ENCODE data around the gene PMEPA1.

Gene PMEPA1

DNA sequence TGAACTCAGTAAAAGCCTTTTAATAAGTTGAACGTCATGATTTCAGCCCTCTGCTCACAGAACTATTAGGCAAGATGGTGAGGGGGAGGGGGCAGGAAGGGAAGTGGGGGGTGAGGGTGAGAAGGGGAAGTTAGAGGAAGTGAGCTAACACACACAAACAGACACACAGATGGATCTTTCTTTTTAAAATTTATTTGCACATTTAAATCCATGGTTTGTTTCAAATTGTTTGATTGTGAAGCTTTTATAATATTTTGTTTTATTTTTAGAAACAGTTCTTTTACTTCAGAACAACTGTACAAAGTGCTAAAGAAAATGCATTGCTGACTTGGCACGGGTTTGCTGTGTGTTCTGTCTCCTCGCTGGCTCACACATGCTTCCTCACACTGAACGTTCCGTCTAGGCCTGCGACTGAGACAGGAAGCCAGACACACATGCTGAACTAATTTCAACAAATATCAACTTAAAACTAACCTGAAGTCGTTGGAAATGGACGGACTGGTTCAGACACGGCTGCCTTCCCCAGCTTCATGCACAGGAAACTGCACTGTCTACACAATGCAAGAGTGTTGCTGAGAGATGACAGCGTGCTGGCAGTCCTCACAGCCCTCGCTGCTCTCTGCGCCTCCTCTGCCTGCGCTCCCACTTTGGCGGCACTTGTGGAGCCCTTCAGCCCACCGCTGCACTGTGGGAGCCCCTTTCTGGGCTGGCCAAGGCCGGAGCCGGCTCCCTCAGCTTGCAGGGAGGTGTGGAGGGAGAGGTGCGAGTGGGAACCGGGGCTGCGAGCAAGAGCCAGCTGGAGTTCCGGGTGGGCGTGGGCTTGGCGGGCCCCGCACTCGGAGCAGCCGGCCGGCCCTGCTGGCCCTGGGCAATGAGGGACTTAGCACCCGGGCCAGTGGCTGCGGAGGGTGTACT is 81.5 kb downstream of the PMEPA1 start:
- H3K27ac ChIP-seq (ENCODE audit: extremely low read depth, low read depth, low read length), result no peak overlapping the region
- no peaks in the 10 kb centered on the region for H3K4me1 ChIP-seq (ENCODE audit: control insufficient read depth, insufficient read depth, low read length)
- TF ChIP-seq SP3 (tag by site-specific recombination; IDR thresholded peaks at IDR 0.05) (no peak), ZNF785 (tag by site-specific recombination; IDR thresholded peaks at IDR 0.05) (no peak), GLI2 (tag by site-specific recombination; IDR thresholded peaks at IDR 0.05; ENCODE audit: borderline replicate concordance, low read depth) (no peak), SALL2 (tag by site-specific recombination; IDR thresholded peaks at IDR 0.05; ENCODE audit: borderline replicate concordance) (no peak)
- TF ChIP-seq, protein P1, sequence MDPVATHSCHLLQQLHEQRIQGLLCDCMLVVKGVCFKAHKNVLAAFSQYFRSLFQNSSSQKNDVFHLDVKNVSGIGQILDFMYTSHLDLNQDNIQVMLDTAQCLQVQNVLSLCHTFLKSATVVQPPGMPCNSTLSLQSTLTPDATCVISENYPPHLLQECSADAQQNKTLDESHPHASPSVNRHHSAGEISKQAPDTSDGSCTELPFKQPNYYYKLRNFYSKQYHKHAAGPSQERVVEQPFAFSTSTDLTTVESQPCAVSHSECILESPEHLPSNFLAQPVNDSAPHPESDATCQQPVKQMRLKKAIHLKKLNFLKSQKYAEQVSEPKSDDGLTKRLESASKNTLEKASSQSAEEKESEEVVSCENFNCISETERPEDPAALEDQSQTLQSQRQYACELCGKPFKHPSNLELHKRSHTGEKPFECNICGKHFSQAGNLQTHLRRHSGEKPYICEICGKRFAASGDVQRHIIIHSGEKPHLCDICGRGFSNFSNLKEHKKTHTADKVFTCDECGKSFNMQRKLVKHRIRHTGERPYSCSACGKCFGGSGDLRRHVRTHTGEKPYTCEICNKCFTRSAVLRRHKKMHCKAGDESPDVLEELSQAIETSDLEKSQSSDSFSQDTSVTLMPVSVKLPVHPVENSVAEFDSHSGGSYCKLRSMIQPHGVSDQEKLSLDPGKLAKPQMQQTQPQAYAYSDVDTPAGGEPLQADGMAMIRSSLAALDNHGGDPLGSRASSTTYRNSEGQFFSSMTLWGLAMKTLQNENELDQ (tag by site-specific recombination; IDR thresholded peaks at IDR 0.05; ENCODE audit: low read depth), result no peak
- no peaks in the 10 kb centered on the region for H3K36me3 ChIP-seq (ENCODE audit: control insufficient read depth in 2 of 2, insufficient read depth in 1 of 2, low read length in 2 of 2)
- no peaks in the 10 kb centered on the region for H3K9me3 ChIP-seq (ENCODE audit: control insufficient read depth, insufficient read depth, low read depth, low read length)
- ChIA-PET CTCF (no interaction called here), POLR2A (no interaction called here)
- H3K4me3 ChIP-seq (ENCODE audit: low read depth, low read length), result no peak overlapping the region

DNA sequence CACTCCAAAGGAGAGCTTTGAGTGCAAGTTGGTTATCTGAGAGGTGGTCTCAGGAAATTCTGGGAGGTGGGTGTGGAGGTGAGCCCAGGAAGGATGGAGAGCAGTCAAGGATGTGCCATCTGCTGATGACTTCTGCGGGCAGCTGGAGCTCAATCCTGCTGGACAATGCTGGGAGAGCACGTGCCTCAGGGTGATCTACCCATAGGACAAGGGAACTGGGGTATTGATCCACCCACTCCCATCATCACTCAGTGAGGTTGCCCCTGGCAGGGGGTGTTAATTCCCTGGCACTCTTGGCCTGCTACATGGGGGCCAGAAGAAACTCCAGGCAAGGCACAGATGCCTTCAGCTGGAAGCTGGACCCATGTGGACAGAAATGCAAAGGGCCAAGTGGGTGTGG is 82.5 kb downstream of the PMEPA1 start:
- POLR2A ChIA-PET, result no interaction called here
- TF ChIP-seq GLIS1 (tag by site-specific recombination; IDR thresholded peaks at IDR 0.05), result no peak
- TF ChIP-seq ZNF37A (tag by site-specific recombination; IDR thresholded peaks at IDR 0.05), result peak; percentile 36; the same call in 1 of the 2 replicates
- CTCF ChIA-PET, result interaction anchor here (0.6 kb wide), 1 partner anchor 162 kb away, joined by 5 read pairs; no protein-coding TSS in a partner anchor
- no peaks in the 10 kb centered on the region for H3K36me3 ChIP-seq (ENCODE audit: control insufficient read depth in 2 of 2, insufficient read depth in 1 of 2, low read length in 2 of 2)
- no peak overlapping the region for H3K4me3 ChIP-seq (ENCODE audit: low read depth, low read length)
- no peak overlapping the region for H3K27ac ChIP-seq (ENCODE audit: extremely low read depth, low read depth, low read length)
- no peaks in the 10 kb centered on the region for H3K9me3 ChIP-seq (ENCODE audit: control insufficient read depth, insufficient read depth, low read depth, low read length)
- no peaks in the 10 kb centered on the region for H3K4me1 ChIP-seq (ENCODE audit: control insufficient read depth, insufficient read depth, low read length)

DNA sequence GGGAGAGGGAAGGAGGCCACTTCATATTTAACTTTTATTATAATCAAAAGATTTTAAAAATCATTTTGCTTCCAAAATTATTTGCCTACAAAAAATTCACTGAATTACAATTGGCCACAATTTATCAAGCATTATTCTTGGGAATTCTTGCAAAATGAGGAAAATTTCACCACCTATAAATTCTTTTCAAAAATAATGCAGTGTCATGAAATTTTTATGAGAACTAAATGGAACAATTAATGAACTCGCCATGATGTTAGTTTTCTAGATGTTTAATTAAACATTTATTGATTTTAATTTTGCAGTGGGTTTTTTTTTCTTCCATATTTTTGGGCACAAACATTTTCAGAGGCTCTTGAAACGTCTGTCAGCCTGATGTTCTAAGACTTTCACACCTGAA is 83.8 kb downstream of the PMEPA1 start:
- no peaks in the 10 kb centered on the region for H3K9me3 ChIP-seq (ENCODE audit: control insufficient read depth, insufficient read depth, low read depth, low read length)
- H3K4me3 ChIP-seq (ENCODE audit: low read depth, low read length), result no peak overlapping the region
- CTCF ChIA-PET, result interaction anchor here (0.6 kb wide), 1 partner anchor 10 kb away, joined by 4 read pairs; no protein-coding TSS in a partner anchor
- no peak overlapping the region for H3K27ac ChIP-seq (ENCODE audit: extremely low read depth, low read depth, low read length)
- no peaks in the 10 kb centered on the region for H3K4me1 ChIP-seq (ENCODE audit: control insufficient read depth, insufficient read depth, low read length)
- TF ChIP-seq ZBTB7A (tag by site-specific recombination; IDR thresholded peaks at IDR 0.05; ENCODE audit: low read depth) (no peak), SP2 (tag by site-specific recombination; IDR thresholded peaks at IDR 0.05) (no peak), ZNF114 (tag by site-specific recombination; IDR thresholded peaks at IDR 0.05) (no peak), ZNF585B (tag by site-specific recombination; IDR thresholded peaks at IDR 0.05) (no peak), ZNF354C (tag by site-specific recombination; IDR thresholded peaks at IDR 0.05; ENCODE audit: borderline replicate concordance, low read depth) (no peak), PRDM1 (tag by site-specific recombination; IDR thresholded peaks at IDR 0.05) (no peak), KLF16 (tag by site-specific recombination; IDR thresholded peaks at IDR 0.05) (no peak), ZBTB20 (tag by site-specific recombination; IDR thresholded peaks at IDR 0.05) (no peak), RBAK (tag by site-specific recombination; IDR thresholded peaks at IDR 0.05) (no peak), ZNF830 (tag by site-specific recombination; IDR thresholded peaks at IDR 0.05; ENCODE audit: low read depth) (no peak), ZNF366 (tag by site-specific recombination; conservative IDR thresholded peaks at IDR 0.05) (no peak), ZNF658 (tag by site-specific recombination; IDR thresholded peaks at IDR 0.05) (no peak)
- TF ChIP-seq, protein P1 (tag by site-specific recombination; IDR thresholded peaks at IDR 0.05; ENCODE audit: low read depth), result no peak
- no peaks in the 10 kb centered on the region for H3K36me3 ChIP-seq (ENCODE audit: control insufficient read depth in 2 of 2, insufficient read depth in 1 of 2, low read length in 2 of 2)
- POLR2A ChIA-PET, result no interaction called here
